SK-N-SH (cell line): ENCODE results near the gene ATP1A4.

Source experiments
- CHD2 ChIP-seq: fragments of 150-350 bp; IDR thresholded peaks from 2 replicates; pipeline ENCODE4 v1.6.1; 2018; ENCODE audit warnings: low read length; ENCODE audit not compliant: partially characterized antibody
- PBX3 ChIP-seq: IDR thresholded peaks from 2 replicates; pipeline ENCODE4; 2012
- TAF1 ChIP-seq: IDR thresholded peaks from 2 replicates; pipeline ENCODE4 v1.6.1; 2012; ENCODE audit warnings: low read depth, mild to moderate bottlenecking, low read length, moderate library complexity, borderline replicate concordance

- no peak for TF ChIP-seq CHD2
- TF ChIP-seq TAF1: no peak
- no peak for TF ChIP-seq PBX3
These were observed 16.6 kb downstream of the ATP1A4 start for GRCh38 chr1:160168016-160168415.
